ENCODE results near the gene DIP2C. TPM values are rescaled to one million over a fixed set of nuclear protein-coding genes. Genes with fewer than 3 reads are reported as not detected.

The DIP2C gene
- total RNA-seq, 1 donor from 2014 or later, result 18.4 TPM

DNA sequence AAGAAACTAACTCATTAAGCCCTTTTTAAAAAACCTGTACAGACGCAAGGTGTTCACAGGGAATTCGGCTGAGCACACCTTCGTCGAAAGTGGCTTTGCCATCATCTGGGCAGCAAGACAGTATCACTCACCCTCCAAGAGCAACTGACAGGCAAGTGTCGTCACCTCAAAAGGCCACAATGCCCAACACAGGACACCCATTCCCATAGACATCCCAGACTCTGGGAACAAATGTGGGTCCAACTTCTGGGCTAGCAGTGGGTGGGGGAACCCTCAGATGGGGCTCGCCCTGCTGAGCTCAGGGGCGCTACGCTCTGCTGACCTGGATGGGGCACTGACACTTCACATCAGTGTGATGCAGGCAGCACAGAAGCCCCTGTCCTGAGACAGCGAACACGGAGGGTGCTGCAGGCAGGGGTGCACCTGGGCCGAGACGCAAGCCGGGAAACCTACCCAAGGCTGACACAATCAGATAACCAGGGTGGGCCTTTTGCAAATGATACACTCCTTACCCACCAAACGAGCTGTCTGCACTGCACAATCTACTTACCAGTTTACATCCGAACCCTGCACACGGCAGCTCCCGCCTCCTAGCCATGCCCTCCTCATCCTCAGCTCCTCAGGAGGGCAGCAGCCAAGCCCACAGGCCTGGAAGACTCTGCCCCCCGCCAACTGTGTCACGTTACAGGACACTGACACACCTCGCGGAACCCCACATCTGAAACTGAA, 1.7 kb downstream of the DIP2C start:
- intact Hi-C loops (cut with DNase I), result no loop called here
- DNase-seq (ENCODE audit: extremely low spot score in 2 of 2), result peak in 1 of 2 donors; percentile 81
- Histone ChIP-seq H3K4me3 (peak overlapping the region; percentile 76 to 91), H3K27ac (peak overlapping the region; percentile 93), H3K9me3 (no peaks in the 10 kb centered on the region), H3K27me3 (no peaks in the 10 kb centered on the region), H3K4me1 (peaks cover 59% of the 10 kb centered on the region), H3K36me3 (no peaks in the 10 kb centered on the region)
- TF ChIP-seq POLR2A (IDR thresholded peaks at IDR 0.05) (no peak), POLR2AphosphoS5 (IDR thresholded peaks at IDR 0.05; ENCODE audit: insufficient read depth in 1 of 2, low read depth in 1 of 2) (no peak)
- TF ChIP-seq, protein P1, sequence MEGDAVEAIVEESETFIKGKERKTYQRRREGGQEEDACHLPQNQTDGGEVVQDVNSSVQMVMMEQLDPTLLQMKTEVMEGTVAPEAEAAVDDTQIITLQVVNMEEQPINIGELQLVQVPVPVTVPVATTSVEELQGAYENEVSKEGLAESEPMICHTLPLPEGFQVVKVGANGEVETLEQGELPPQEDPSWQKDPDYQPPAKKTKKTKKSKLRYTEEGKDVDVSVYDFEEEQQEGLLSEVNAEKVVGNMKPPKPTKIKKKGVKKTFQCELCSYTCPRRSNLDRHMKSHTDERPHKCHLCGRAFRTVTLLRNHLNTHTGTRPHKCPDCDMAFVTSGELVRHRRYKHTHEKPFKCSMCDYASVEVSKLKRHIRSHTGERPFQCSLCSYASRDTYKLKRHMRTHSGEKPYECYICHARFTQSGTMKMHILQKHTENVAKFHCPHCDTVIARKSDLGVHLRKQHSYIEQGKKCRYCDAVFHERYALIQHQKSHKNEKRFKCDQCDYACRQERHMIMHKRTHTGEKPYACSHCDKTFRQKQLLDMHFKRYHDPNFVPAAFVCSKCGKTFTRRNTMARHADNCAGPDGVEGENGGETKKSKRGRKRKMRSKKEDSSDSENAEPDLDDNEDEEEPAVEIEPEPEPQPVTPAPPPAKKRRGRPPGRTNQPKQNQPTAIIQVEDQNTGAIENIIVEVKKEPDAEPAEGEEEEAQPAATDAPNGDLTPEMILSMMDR (IDR thresholded peaks at IDR 0.05), result no peak

DNA sequence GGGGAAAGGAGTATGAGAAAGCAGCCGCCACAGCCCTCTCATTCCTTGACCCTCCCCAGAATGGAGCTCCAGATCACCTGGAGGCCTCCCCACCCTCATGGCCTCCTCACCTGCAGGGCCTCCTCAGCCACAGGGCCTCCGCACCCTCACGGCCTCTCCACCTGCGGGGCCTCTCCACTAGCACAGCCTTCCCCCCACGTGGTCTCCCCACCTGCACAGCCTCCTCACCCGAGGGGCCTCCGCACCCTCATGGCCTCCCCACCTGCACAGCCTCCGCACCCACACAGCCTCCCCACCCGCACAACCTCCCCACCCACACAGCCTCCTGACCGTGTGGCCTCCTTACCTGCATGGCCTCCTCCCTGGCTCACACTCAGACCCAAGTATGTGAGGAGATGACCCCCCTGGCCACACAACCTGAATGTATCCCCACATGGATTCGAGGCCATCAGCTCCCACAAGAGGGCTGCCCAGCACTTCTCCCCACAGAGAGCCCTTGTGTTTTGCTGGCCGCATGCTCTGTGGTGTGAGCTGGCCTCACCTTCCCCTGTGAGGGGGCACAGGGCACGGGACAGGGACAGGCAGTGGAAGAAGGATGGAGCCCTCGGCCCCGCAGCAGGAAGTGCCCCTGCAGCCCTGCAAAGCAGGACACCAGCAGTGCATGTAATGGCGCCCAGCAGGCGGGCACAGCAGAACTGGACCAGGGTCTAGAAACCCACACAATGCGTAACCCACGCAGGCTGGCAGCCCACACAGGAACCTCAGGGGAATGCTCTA, 3.1 kb downstream of the DIP2C start:
- Histone ChIP-seq H3K27ac (no peak overlapping the region), H3K4me3 (no peak overlapping the region), H3K9me3 (no peaks in the 10 kb centered on the region), H3K36me3 (no peaks in the 10 kb centered on the region), H3K27me3 (no peaks in the 10 kb centered on the region), H3K4me1 (peaks cover 71% of the 10 kb centered on the region)
- TF ChIP-seq POLR2A (IDR thresholded peaks at IDR 0.05) (no peak), POLR2AphosphoS5 (IDR thresholded peaks at IDR 0.05; ENCODE audit: insufficient read depth in 1 of 2, low read depth in 1 of 2) (no peak)
- TF ChIP-seq, protein P1 (IDR thresholded peaks at IDR 0.05), result no peak
- peak in 1 of 2 donors; percentile 95 for DNase-seq (ENCODE audit: extremely low spot score in 2 of 2)
- intact Hi-C loops (cut with DNase I), result no loop called here

DNA sequence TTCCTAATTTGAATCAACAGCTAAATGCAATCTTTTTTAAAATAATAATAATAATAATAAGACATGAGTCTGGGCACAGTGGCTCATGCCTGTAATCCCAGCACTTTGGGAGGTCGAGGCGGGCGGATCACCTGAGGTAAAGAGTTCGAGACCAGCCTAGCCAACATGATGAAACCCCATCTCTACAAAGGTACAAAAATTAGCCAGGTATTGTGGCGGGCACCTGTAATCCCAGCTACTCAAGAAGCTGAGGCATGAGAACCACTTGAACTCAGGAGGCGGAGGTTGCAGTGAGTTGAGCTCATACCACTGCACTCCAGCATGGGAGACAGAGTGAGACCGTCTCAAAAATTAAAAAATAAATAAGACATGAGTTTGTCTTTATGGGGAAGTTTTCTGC, 3.9 kb downstream of the DIP2C start:
- intact Hi-C loops (cut with DNase I), result no loop called here
- peaks cover 70% of the 10 kb centered on the region for H3K4me1 ChIP-seq
- TF ChIP-seq POLR2AphosphoS5 (IDR thresholded peaks at IDR 0.05; ENCODE audit: insufficient read depth in 1 of 2, low read depth in 1 of 2) (no peak), POLR2A (IDR thresholded peaks at IDR 0.05) (no peak)
- TF ChIP-seq, protein P1 (IDR thresholded peaks at IDR 0.05), result no peak
- no peak overlapping the region for H3K4me3 ChIP-seq
- no peaks in the 10 kb centered on the region for H3K27me3 ChIP-seq
- H3K36me3 ChIP-seq, result no peaks in the 10 kb centered on the region
- no peaks in the 10 kb centered on the region for H3K9me3 ChIP-seq
- DNase-seq (ENCODE audit: extremely low spot score in 2 of 2), result no peak
- no peak overlapping the region for H3K27ac ChIP-seq

DNA sequence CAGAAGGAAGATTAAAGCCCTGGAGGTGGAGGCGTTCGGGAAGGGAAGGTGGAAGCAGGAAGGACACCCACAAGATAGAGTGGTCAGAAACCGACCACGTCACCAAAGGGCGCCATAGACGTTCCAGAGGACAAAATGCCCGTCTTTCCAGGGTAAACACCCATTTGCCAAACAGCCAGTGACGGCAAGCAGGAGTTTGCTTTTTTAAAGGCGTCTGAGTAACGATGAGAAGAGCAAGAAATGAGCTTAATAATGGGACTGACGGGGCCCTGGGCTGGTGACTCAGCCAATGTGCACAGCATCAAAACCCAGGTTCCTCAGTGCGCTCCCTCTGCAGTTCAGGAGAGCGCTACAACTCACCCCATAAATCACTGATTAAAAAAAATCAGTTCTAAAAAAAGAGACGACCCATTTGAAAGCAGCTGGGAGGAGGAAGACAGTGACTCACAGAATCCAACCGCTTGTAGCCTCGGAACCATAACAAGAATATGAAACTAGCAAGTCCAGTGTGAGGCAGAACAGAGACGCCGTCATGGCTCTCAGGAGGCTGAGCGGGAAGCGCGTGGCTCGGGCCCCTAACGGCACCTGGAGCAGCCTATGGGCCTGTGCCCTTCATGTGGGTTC, 5.9 kb downstream of the DIP2C start:
- intact Hi-C loops (cut with DNase I), result no loop called here
- peak overlapping the region; percentile 83 for H3K27ac ChIP-seq
- no peaks in the 10 kb centered on the region for H3K9me3 ChIP-seq
- no peaks in the 10 kb centered on the region for H3K36me3 ChIP-seq
- peak overlapping the region; percentile 25 to 37 for H3K4me3 ChIP-seq
- TF ChIP-seq POLR2A (IDR thresholded peaks at IDR 0.05), result no peak
- TF ChIP-seq, protein P1 (IDR thresholded peaks at IDR 0.05), result no peak
- TF ChIP-seq POLR2AphosphoS5 (IDR thresholded peaks at IDR 0.05; ENCODE audit: insufficient read depth in 1 of 2, low read depth in 1 of 2), result peak; percentile 63 to 74
- no peaks in the 10 kb centered on the region for H3K27me3 ChIP-seq
- H3K4me1 ChIP-seq, result peaks cover 67% of the 10 kb centered on the region
- peak in 1 of 2 donors; percentile 90 for DNase-seq (ENCODE audit: extremely low spot score in 2 of 2)
